Testis (tissue), 3 donors: ENCODE measurements around the gene C1orf198. TPM values are rescaled to one million over a fixed set of nuclear protein-coding genes. Genes with fewer than 3 reads are reported as not detected.
A peak's percentile ranks its signal among the peaks of the same experiment; 100 is the strongest.

Source experiments
- DNase-seq: peaks from one replicate; pipeline ENCODE4 v3.0.0-alpha.2; 2019
- H3K27ac ChIP-seq, 2 donors: fragments of 200-600 bp; sonication (generic); one replicate each; pipeline ENCODE4 v1.5.1; 2019
- H3K27me3 ChIP-seq: fragments of 200-600 bp; sonication (generic); one replicate; pipeline ENCODE4 v1.5.1; 2019
- H3K36me3 ChIP-seq: fragments of 200-600 bp; sonication (generic); one replicate; pipeline ENCODE4 v1.5.1; 2017; ENCODE audit warnings: low read depth; ENCODE audit errors: missing control alignments
- H3K4me1 ChIP-seq: fragments of 200-600 bp; sonication (generic); one replicate; pipeline ENCODE4 v1.5.1; 2019
- H3K4me3 ChIP-seq, 2 donors: fragments of 200-600 bp; sonication (generic); one replicate each; pipeline ENCODE4 v1.5.1; 2017 to 2019
- H3K9me3 ChIP-seq: fragments of 200-600 bp; sonication (generic); one replicate; pipeline ENCODE4 v1.5.1; 2017
- CTCF ChIP-seq, 3 experiments: fragments of 450-650 bp in 2 of 3; fragments of 200-600 bp in 1 of 3; sonication (generic) in 1 of 3; IDR thresholded peaks; one replicate each; pipeline ENCODE4 v1.5.1; 2016 to 2019; ENCODE audit warnings: antibody characterized with exemption in 3 of 3, mild to moderate bottlenecking in 2 of 3, moderate library complexity in 1 of 3
- POLR2A ChIP-seq: fragments of 450-650 bp; IDR thresholded peaks from one replicate; pipeline ENCODE4 v1.6.1; 2017; ENCODE audit warnings: antibody characterized with exemption, mild to moderate bottlenecking, moderate library complexity
- WGBS, 2 donors: methylation state at CpG; one replicate each; pipeline ENCODE4 v1.1.5; 2018; 5-methylcytosine and 5-hydroxymethylcytosine counted together
- intact Hi-C: fragments of 100-400 bp; cut with DNase I; formaldehyde crosslinking; loops from one replicate; pipeline ENCODE4 v1.15.1; 2023; ENCODE audit warnings: low total_unique reads
- polyA plus RNA-seq: library from polyadenylated mRNA; stranded (reverse); fragments of 350-450 nt; fragmentation: Illumina TruSeq; extraction: RNeasy Lipid Tissue Mini Kit (QIAGEN cat#74804); gene quantifications from one replicate; pipeline ENCODE4 v1.2.3, GENCODE V29; 2014; ENCODE audit warnings: low read depth, low replicate concordance; ENCODE audit not compliant: insufficient read depth
- total RNA-seq, 2 donors: library from RNA; depleted of rRNA; stranded (reverse); fragments of >200 nt; gene quantifications; one replicate each; pipeline ENCODE4 v1.2.3, GENCODE V29; 2016

C1orf198 gene
- total and polyA plus RNA-seq, 3 donors from 2014 or later: 14.6 to 26.6 (median 20.2) TPM

- Histone ChIP-seq H3K27ac (no peak overlapping the region), H3K4me1 (peaks cover 12% of the 10 kb centered on the region), H3K27me3 (no peaks in the 10 kb centered on the region), H3K4me3 (no peak overlapping the region), H3K36me3 (no peaks in the 10 kb centered on the region), H3K9me3 (no peaks in the 10 kb centered on the region)
- DNase-seq: no peak
- 86 to 100% methylated on average over 4 of the region's 4 CpGs for WGBS, 2 donors
- intact Hi-C loops: no loop called here
- TF ChIP-seq POLR2A: no peak
- TF ChIP-seq CTCF (IDR thresholded peaks at IDR 0.05): no peak
These were observed 43.8 kb downstream of the C1orf198 start for GRCh38 chr1:230824551-230824918.

GRCh38 chr1:230823931-230824381, 44.4 kb downstream of the C1orf198 start:
- no peak overlapping the region for H3K4me3 ChIP-seq
- H3K36me3 ChIP-seq: no peaks in the 10 kb centered on the region
- no peaks in the 10 kb centered on the region for H3K27me3 ChIP-seq
- TF ChIP-seq CTCF (IDR thresholded peaks at IDR 0.05) (no peak), POLR2A (no peak)
- H3K27ac ChIP-seq: no peak overlapping the region
- H3K9me3 ChIP-seq: no peaks in the 10 kb centered on the region
- intact Hi-C loops: no loop called here
- DNase-seq: no peak
- peaks cover 12% of the 10 kb centered on the region for H3K4me1 ChIP-seq
- WGBS, 2 donors: 66 to 72% methylated on average over 3 of the region's 3 CpGs

- Histone ChIP-seq H3K27me3 (no peaks in the 10 kb centered on the region), H3K4me3 (no peak overlapping the region), H3K9me3 (no peaks in the 10 kb centered on the region), H3K4me1 (peaks cover 12% of the 10 kb centered on the region), H3K27ac (no peak overlapping the region), H3K36me3 (no peaks in the 10 kb centered on the region)
- WGBS, 2 donors: 51 to 65% methylated on average over 5 to 6 of the region's 6 CpGs
- no peak for TF ChIP-seq POLR2A
- peak; percentile 26 for DNase-seq
- intact Hi-C loops: no loop called here
These were observed 44.9 kb downstream of the C1orf198 start for GRCh38 chr1:230823426-230823825.

- DNase-seq: no peak
- H3K27ac ChIP-seq: no peak overlapping the region
These were observed 46.2 kb downstream of the C1orf198 start for GRCh38 chr1:230822092-230822581.

GRCh38 chr1:230821346-230821745, 47.0 kb downstream of the C1orf198 start:
- TF ChIP-seq CTCF (IDR thresholded peaks at IDR 0.05) (no peak), POLR2A (no peak)
- Histone ChIP-seq H3K4me3 (no peak overlapping the region), H3K4me1 (peaks cover 7% of the 10 kb centered on the region), H3K27me3 (no peaks in the 10 kb centered on the region), H3K27ac (no peak overlapping the region), H3K36me3 (no peaks in the 10 kb centered on the region), H3K9me3 (no peaks in the 10 kb centered on the region)
- intact Hi-C loops: no loop called here
- no peak for DNase-seq
- WGBS, 2 donors: 79 to 82% methylated on average over 4 of the region's 4 CpGs

More at GRCh38 chr1:230822092-230822581, 46.2 kb downstream of the C1orf198 start:
- peaks cover 7% of the 10 kb centered on the region for H3K4me1 ChIP-seq
- no peaks in the 10 kb centered on the region for H3K36me3 ChIP-seq
- no peak overlapping the region for H3K4me3 ChIP-seq
- intact Hi-C loops: no loop called here
- H3K9me3 ChIP-seq: no peaks in the 10 kb centered on the region
- WGBS, 2 donors: 84 to 91% methylated on average over 9 to 13 of the region's 13 CpGs
- TF ChIP-seq POLR2A: no peak
- H3K27me3 ChIP-seq: no peaks in the 10 kb centered on the region

- H3K27me3 ChIP-seq: no peaks in the 10 kb centered on the region
- no peak overlapping the region for H3K27ac ChIP-seq
- no peak overlapping the region for H3K4me3 ChIP-seq
- H3K9me3 ChIP-seq: no peaks in the 10 kb centered on the region
- peaks cover 7% of the 10 kb centered on the region for H3K4me1 ChIP-seq
- intact Hi-C loops: no loop called here
- no peaks in the 10 kb centered on the region for H3K36me3 ChIP-seq
- 79 to 93% methylated on average over 3 to 4 of the region's 4 CpGs for WGBS, 2 donors
- DNase-seq: no peak
- TF ChIP-seq POLR2A: no peak
- TF ChIP-seq CTCF (IDR thresholded peaks at IDR 0.05): no peak
These were observed 47.8 kb downstream of the C1orf198 start for GRCh38 chr1:230820568-230820967.
